ENCODE results near the gene PDGFRA.
A peak's percentile ranks its signal among the peaks of the same experiment; 100 is the strongest.
"Not testable (repeated sequence)": the region's sequence is repeated elsewhere in the genome, so short reads cannot be mapped to it uniquely, and the experiment has no call there.

The PDGFRA gene

GRCh38 chr4:54320826-54321685 is 92.0 kb downstream of the PDGFRA start:
- no peak for DNase-seq (ENCODE audit: low read depth)

DNA sequence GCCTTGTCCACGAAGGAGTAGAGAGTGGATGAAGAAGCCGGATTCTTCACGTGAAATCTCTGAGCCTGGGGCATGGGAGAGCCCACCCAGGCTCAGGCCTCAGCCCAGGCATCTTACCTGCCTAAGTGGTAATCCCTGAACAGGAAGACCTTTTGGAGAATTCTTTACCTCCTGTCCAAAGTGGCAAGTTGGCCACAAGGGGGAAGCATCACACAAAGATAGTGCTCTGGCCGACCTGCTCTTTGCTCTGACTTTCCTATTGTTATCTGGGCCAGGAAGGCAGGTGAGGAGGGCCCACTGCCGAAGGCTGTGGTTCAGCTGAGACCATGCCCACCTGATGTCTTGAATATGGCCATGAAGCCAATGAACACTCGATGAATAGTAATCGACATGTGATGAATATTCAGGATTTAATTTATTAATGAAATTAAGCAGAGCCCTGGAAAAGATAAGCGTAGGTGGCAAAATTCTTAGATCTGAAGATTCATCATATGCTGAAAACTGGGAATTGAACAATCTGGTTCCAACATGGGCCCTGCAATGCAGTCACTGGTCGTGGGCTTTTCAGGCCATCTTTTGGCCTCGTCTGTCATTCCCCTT is 93.8 kb downstream of the PDGFRA start:
- DNase-seq (ENCODE audit: low read depth): peak; percentile 73

DNA sequence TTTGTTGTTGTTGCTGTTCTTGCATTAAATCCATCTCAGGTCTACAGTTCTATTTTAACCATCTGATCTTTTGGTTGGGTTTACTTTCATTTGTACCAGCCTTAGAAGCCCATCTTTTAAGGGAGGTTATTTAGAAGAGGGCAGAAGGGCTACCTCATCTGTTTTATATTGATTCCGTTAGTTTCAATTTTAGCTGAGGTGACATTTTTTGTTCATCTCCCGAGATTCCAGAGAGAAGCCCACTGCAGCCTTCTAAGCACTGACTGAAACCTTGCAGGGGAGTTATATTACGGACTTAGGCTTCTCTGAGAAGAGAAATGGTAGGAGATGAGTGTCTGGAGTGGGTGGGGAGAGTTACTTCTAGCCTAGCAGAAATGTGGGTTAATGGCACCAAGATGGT is 101.8 kb downstream of the PDGFRA start:
- DNase-seq (ENCODE audit: low read depth): no peak

DNA sequence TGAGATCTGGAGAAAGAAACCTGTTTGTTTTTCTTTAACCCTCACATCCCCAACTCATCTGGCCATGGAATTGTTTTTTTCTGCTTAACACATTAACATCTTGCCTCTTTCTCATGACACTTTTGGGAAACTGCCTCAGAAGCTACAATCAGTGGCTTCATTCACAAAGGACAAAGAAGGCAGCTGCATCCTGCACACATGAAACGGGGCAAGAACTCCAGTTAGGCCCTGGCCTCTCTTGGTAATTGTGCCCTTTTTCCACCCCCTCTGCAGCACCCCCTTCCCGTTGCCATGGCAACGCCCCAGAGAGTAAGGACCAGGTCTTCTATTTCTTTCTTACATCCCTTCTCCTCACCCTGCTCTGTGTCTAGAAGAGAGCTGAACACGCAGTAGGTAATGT is 103.4 kb downstream of the PDGFRA start:
- no peak for DNase-seq (ENCODE audit: low read depth)

DNA sequence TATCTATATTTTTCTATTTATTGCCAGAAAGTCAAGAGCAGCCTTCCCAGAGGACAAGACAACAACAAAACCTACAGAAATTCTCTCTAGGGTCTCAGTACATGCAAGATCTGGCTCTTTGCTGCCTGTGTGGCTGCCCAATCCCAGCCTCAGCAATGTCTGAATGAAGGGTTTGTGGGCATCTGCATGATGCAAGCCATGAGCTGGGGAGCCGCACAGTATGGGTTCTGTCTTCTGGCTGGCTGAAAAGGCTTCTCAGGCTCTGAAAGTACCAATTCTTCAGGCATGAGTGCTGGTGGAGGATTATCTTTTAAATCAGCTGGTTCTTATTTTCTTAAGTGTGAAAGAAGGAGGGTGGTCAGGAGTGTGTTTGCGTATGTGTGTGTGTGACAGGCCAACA is 104.6 kb downstream of the PDGFRA start:
- no peak for DNase-seq (ENCODE audit: low read depth)

DNA sequence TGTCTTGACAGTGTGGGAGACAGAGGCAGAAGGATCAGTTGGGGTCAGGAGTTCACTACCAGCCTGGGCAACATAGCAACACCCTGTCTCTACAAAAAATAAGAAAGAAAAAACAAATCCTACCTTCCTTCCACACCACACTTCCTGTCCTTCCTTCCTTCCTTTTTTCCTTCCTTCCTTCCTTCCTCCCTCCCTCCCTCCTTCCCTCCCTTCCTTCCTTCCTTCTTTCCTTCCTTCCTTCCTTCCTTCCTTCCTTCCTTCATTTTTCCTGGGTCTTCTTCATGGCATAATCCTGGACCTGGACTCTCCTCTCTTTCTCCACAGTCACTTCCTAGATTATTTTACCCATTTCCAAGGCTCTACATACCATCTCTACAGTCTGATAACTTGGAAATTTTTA is 105.7 kb downstream of the PDGFRA start:
- not testable (repeated sequence) for DNase-seq (ENCODE audit: low read depth)

DNA sequence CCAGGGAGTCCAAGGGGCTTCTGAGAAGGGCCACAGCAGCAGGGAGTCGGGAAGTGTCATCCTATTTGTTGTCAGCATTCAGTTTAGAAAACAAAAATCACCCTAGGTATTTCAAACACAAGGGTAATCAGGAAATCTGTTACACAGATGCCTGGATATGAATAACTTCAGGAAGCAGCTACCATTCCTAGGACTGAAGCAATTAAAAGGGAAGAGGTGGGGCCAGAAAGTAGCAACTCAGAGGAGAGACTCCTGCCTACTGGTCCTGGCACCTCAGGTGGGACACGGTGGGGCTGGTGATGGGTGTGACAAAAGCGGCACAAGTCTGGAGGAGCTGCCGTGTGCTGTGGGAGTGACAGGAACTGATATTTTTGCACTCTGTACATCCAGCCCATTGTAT is 107.9 kb downstream of the PDGFRA start:
- no peak for DNase-seq (ENCODE audit: low read depth)

- DNase-seq (ENCODE audit: low read depth): not testable (repeated sequence)
Measured at GRCh38 chr4:54342067-54342466, 113.0 kb downstream of the PDGFRA start.

All from EH (cell line).